A549 (cell line): Measurements from ENCODE around the gene FBXL20. TPM values are rescaled to one million over a fixed set of nuclear protein-coding genes. Genes with fewer than 3 reads are reported as not detected.
A peak's percentile ranks its signal among the peaks of the same experiment; 100 is the strongest.

Experiments
- ATAC-seq, 2 experiments: fragments of 200-7000 bp in 1 of 2; fragments of >200 bp in 1 of 2; cut with Nextera tagmentation in 1 of 2; cut with Tn5 transposase in 1 of 2; 3 replicates each; pipeline versions ENCODE4 v1.8.0 to v1.9.1; 2018 to 2020; ENCODE audit warnings: mild to moderate bottlenecking in 1 of 2, moderate library complexity in 1 of 2
- CTCF ChIA-PET: fragments of 300-600 bp; sonication (Branson Sonifier 250); formaldehyde crosslinking; extraction: SDS; loops from one replicate; lab custom pipeline; 2021; ENCODE audit warnings: antibody characterized with exemption, inconsistent platforms; lab: Yijun Ruan, JAX
- POLR2A ChIA-PET: fragments of 350-600 bp; formaldehyde crosslinking; extraction: SDS; loops from one replicate; lab custom pipeline; 2021; ENCODE audit warnings: antibody characterized with exemption, inconsistent platforms; lab: Yijun Ruan, JAX
- DNase-seq, 2 experiments: peaks; one replicate each; pipeline versions ENCODE4 v3.0.0 to v3.0.0-alpha.2; 2011 to 2016; ENCODE audit warnings: low read depth in 1 of 2, low spot score in 1 of 2
- FAIRE-seq: peaks from 2 replicates; lab custom pipeline; 2011; peaks lifted over from hg19 to GRCh38; lab: Jason Lieb, UNC
- H3K27ac ChIP-seq, 2 experiments: fragments of >200 bp; sonication (Bioruptor Twin); formaldehyde crosslinking; 3 replicates each; pipeline ENCODE4 v1.5.1; 2016 to 2017
- H3K4me1 ChIP-seq: fragments of >200 bp; sonication (Bioruptor Twin); formaldehyde crosslinking; 3 replicates; pipeline ENCODE4 v1.6.1; 2016
- H3K4me2 ChIP-seq: fragments of >200 bp; sonication (Bioruptor Twin); formaldehyde crosslinking; 3 replicates; pipeline ENCODE4 v1.6.1; 2016
- H3K4me3 ChIP-seq: fragments of >200 bp; sonication (Bioruptor Twin); formaldehyde crosslinking; 3 replicates; pipeline ENCODE4 v1.5.1; 2016
- H3K9me3 ChIP-seq: fragments of >200 bp; sonication (Bioruptor Twin); formaldehyde crosslinking; 3 replicates; pipeline ENCODE4 v1.6.1; 2016
- BHLHE40 ChIP-seq: IDR thresholded peaks from 2 replicates; pipeline ENCODE4 v1.6.1; 2012; ENCODE audit warnings: low read depth, low read length, inconsistent platforms
- CBX8 ChIP-seq: fragments of 200-600 bp; sonication (generic); IDR thresholded peaks from 2 replicates; pipeline ENCODE4 v1.6.1; 2016
- CHD2 ChIP-seq: fragments of 150-350 bp; IDR thresholded peaks from 2 replicates; pipeline ENCODE4 v1.6.1; 2014; ENCODE audit warnings: low read length; ENCODE audit not compliant: partially characterized antibody
- ESRRA ChIP-seq: fragments of 150-350 bp; IDR thresholded peaks from 2 replicates; pipeline ENCODE4 v1.6.1; 2014; ENCODE audit warnings: mild to moderate bottlenecking, low read length, borderline replicate concordance
- FOXS1 ChIP-seq: fragments of 250-450 bp; sonication (Bioruptor Pico); IDR thresholded peaks from 2 replicates; pipeline ENCODE4 v1.5.0; 2020; ENCODE audit warnings: mild to moderate bottlenecking, moderate library complexity
- GATA3 ChIP-seq: IDR thresholded peaks from 2 replicates; pipeline ENCODE4 v1.6.1; 2012; ENCODE audit warnings: borderline replicate concordance
- HDAC2 ChIP-seq: fragments of 200-600 bp; sonication (generic); IDR thresholded peaks from 2 replicates; pipeline ENCODE4 v1.6.1; 2016
- HEYL ChIP-seq: fragments of 250-450 bp; sonication (Bioruptor Pico); IDR thresholded peaks from 2 replicates; pipeline ENCODE4 v1.8.0; 2021; ENCODE audit warnings: mild to moderate bottlenecking, moderate library complexity
- HOXA7 ChIP-seq: fragments of 250-450 bp; sonication (Bioruptor Pico); IDR thresholded peaks from 2 replicates; pipeline ENCODE4 v1.5.0; 2020; ENCODE audit warnings: mild to moderate bottlenecking, moderate library complexity
- HOXB13 ChIP-seq: fragments of 250-450 bp; sonication (Bioruptor Pico); IDR thresholded peaks from 2 replicates; pipeline ENCODE4 v1.5.0; 2020; ENCODE audit warnings: low read depth, mild to moderate bottlenecking, moderate library complexity
- KDM1A ChIP-seq: fragments of 200-600 bp; sonication (generic); IDR thresholded peaks from 2 replicates; pipeline ENCODE4 v1.6.1; 2016; ENCODE audit warnings: low read depth, mild to moderate bottlenecking
- MAZ ChIP-seq: fragments of 150-350 bp; IDR thresholded peaks from 2 replicates; pipeline ENCODE4 v1.6.1; 2014; ENCODE audit warnings: antibody characterized with exemption, low read depth, low read length, borderline replicate concordance
- MYC ChIP-seq: IDR thresholded peaks from 2 replicates; pipeline ENCODE4 v1.6.1; 2012; ENCODE audit warnings: mild to moderate bottlenecking, inconsistent platforms, low read length, improper control_type of control experiment, borderline replicate concordance
- NFE2L2 ChIP-seq: fragments of 150-350 bp; conservative IDR thresholded peaks from 2 replicates; pipeline ENCODE4 v1.6.1; 2014; ENCODE audit warnings: low read length
- NPAS2 ChIP-seq: fragments of 250-450 bp; sonication (Bioruptor Pico); IDR thresholded peaks from 2 replicates; pipeline ENCODE4 v1.8.0; 2022; ENCODE audit warnings: mild to moderate bottlenecking, moderate library complexity, borderline replicate concordance
- NR3C1 ChIP-seq: fragments of >200 bp; sonication (Bioruptor Twin); formaldehyde crosslinking; IDR thresholded peaks from 3 replicates; pipeline ENCODE4 v1.6.1; 2017
- PBX3 ChIP-seq: IDR thresholded peaks from 2 replicates; pipeline ENCODE4 v1.6.1; 2012
- PHF8 ChIP-seq: fragments of 200-600 bp; sonication (generic); IDR thresholded peaks from 2 replicates; pipeline ENCODE4 v1.6.1; 2016; ENCODE audit warnings: low read depth, mild to moderate bottlenecking, antibody characterized with exemption, moderate library complexity, borderline replicate concordance
- POLR2A ChIP-seq: IDR thresholded peaks from 2 replicates; pipeline ENCODE4 v1.6.1; 2012; ENCODE audit warnings: mild to moderate bottlenecking, low read length
- RARB ChIP-seq: fragments of 250-450 bp; sonication (Bioruptor Pico); IDR thresholded peaks from 2 replicates; pipeline ENCODE4 v1.8.0; 2021; ENCODE audit warnings: mild to moderate bottlenecking, moderate library complexity
- RFX5 ChIP-seq: fragments of 450-650 bp; IDR thresholded peaks from 2 replicates; pipeline ENCODE4 v1.7.1; 2014; ENCODE audit warnings: antibody characterized with exemption, mild to moderate bottlenecking, moderate library complexity
- SMC3 ChIP-seq: fragments of >200 bp; sonication (Bioruptor Twin); formaldehyde crosslinking; IDR thresholded peaks from 3 replicates; pipeline ENCODE4 v1.6.1; 2018; ENCODE audit warnings: inconsistent platforms
- SREBF2 ChIP-seq: fragments of 450-650 bp; IDR thresholded peaks from 2 replicates; pipeline ENCODE4 v1.6.1; 2014; ENCODE audit warnings: mild to moderate bottlenecking, moderate library complexity
- ZC3H11A ChIP-seq: fragments of 450-650 bp; IDR thresholded peaks from 2 replicates; pipeline ENCODE4 v1.6.1; 2014; ENCODE audit warnings: antibody characterized with exemption, mild to moderate bottlenecking
- ZSCAN20 ChIP-seq: fragments of 250-450 bp; sonication (Bioruptor Pico); IDR thresholded peaks from 2 replicates; pipeline ENCODE4 v1.8.0; 2022; ENCODE audit warnings: mild to moderate bottlenecking, moderate library complexity
- WGBS: methylation state at CpG from one replicate; pipeline ENCODE4 v1.1.6; 2017; ENCODE audit errors: missing lambda C conversion rate; 5-methylcytosine and 5-hydroxymethylcytosine counted together
- polyA plus RNA-seq, 4 experiments: library from polyadenylated mRNA; depleted of rRNA in 3 of 4; stranded (reverse); fragments of >200 nt; fragmentation: RNase III in 1 of 4; extraction: RNeasy Plus Mini Kit Qiagen cat#74134 plus additional on column Dnase treatment in 1 of 4; gene quantifications; 2 replicates in 3 of 4; 3 replicates in 1 of 4; pipeline ENCODE4 v1.2.3, GENCODE V29; 2011 to 2017

Gene FBXL20
- polyA plus RNA-seq, 2 of the 4 experiments (the other 2 are of a cell fraction) = 5.7 to 6.7 TPM

- no peak for FAIRE-seq
- DNase-seq = no peak
- Histone ChIP-seq H3K4me3 (no peak overlapping the region), H3K9me3 (no peaks in the 10 kb centered on the region), H3K4me2 (no peak overlapping the region), H3K27ac (peak overlapping the region in 1 of 2 experiments; percentile 39; a peak in 1 of 6 replicates), H3K4me1 (peaks cover 23% of the 10 kb centered on the region)
- ATAC-seq = peak; percentile 19 to 21; a peak in 4 of 6 replicates
- CTCF ChIA-PET = interaction anchor here (1.4 to 31.5 kb wide), 6 partner anchors 10 to 398 kb away, joined by 3 to 1140 read pairs (median 5); no protein-coding TSS in a partner anchor
- TF ChIP-seq ZC3H11A = no peak
- TF ChIP-seq SREBF2 = no peak
- TF ChIP-seq NPAS2 (CRISPR knock-in tag) = no peak
- TF ChIP-seq HOXA7 (CRISPR knock-in tag) = no peak
- no peak for TF ChIP-seq PBX3
- TF ChIP-seq HDAC2 = no peak
- TF ChIP-seq GATA3 = no peak
- no peak for TF ChIP-seq SMC3
- TF ChIP-seq CHD2 = no peak
- no peak for TF ChIP-seq CBX8
- POLR2A ChIA-PET = interaction anchor here (0.8 kb wide), 1 partner anchor 12 kb away, joined by 4 read pairs; no protein-coding TSS in a partner anchor
- 66% methylated on average over 9 of the region's 9 CpGs for WGBS
Measured at GRCh38 chr17:39222866-39223834, 178.3 kb downstream of the FBXL20 start.

GRCh38 chr17:39222151-39222550, 179.3 kb downstream of the FBXL20 start:
- no peaks in the 10 kb centered on the region for H3K9me3 ChIP-seq
- DNase-seq (no peak), FAIRE-seq (no peak), ATAC-seq (no peak)
- H3K4me1 ChIP-seq = peaks cover 23% of the 10 kb centered on the region
- H3K4me3 ChIP-seq = no peak overlapping the region
- no peak for TF ChIP-seq FOXS1 (CRISPR knock-in tag)
- TF ChIP-seq MYC = no peak
- no peak for TF ChIP-seq NR3C1
- TF ChIP-seq HOXA7 (CRISPR knock-in tag) = no peak
- TF ChIP-seq KDM1A = no peak
- TF ChIP-seq RARB (CRISPR knock-in tag) = no peak
- no peak for TF ChIP-seq POLR2A
- no peak for TF ChIP-seq ZSCAN20 (CRISPR knock-in tag)
- no peak for TF ChIP-seq MAZ
- no peak for TF ChIP-seq NFE2L2
- no peak for TF ChIP-seq ESRRA
- no peak for TF ChIP-seq SREBF2
- TF ChIP-seq PHF8 = no peak
- ChIA-PET POLR2A (interaction anchor here (1.2 kb wide), 1 partner anchor 23 kb away, joined by 4 read pairs; the partner anchor contains the start of gene RPL19), CTCF (interaction anchor here (1.4 to 31.5 kb wide), 4 partner anchors 9 to 36 kb away, joined by 4 to 1140 read pairs (median 56); no protein-coding TSS in a partner anchor)
- WGBS = 89% methylated on average over 7 of the region's 7 CpGs
- H3K4me2 ChIP-seq = no peak overlapping the region
- H3K27ac ChIP-seq = peak overlapping the region in 1 of 2 experiments; percentile 39; a peak in 1 of 6 replicates

GRCh38 chr17:39221572-39221971, 179.9 kb downstream of the FBXL20 start:
- peak overlapping the region in 1 of 2 experiments; percentile 34; a peak in 1 of 6 replicates for H3K27ac ChIP-seq
- 86% methylated on average over 6 of the region's 6 CpGs for WGBS
- ATAC-seq (no peak), DNase-seq (no peak), FAIRE-seq (no peak)
- TF ChIP-seq HOXB13 (CRISPR knock-in tag) (no peak), ZC3H11A (no peak), GATA3 (no peak), HEYL (no peak), RFX5 (no peak), BHLHE40 (no peak)
- H3K4me1 ChIP-seq = peaks cover 23% of the 10 kb centered on the region
- no peak overlapping the region for H3K4me2 ChIP-seq
- no peaks in the 10 kb centered on the region for H3K9me3 ChIP-seq
- no peak overlapping the region for H3K4me3 ChIP-seq
- POLR2A ChIA-PET = interaction anchor here (1.2 kb wide), 1 partner anchor 22 kb away, joined by 4 read pairs; the partner anchor contains the start of gene RPL19
- CTCF ChIA-PET = interaction anchor here (1.4 to 31.5 kb wide), 3 partner anchors 16 to 57 kb away, joined by 6 to 1140 read pairs (median 105); no protein-coding TSS in a partner anchor
